GM21390 (cell line): Measurements from ENCODE around the gene CDC5L.
"Not testable (repeated sequence)": the region's sequence is repeated elsewhere in the genome, so short reads cannot be mapped to it uniquely, and the experiment has no call there.

Experiments used
- ATAC-seq: cut with Tn5 transposase; IDR thresholded peaks from one replicate; pipeline ENCODE4 v1.9.1; 2021; ENCODE audit not compliant: unreplicated experiment

The CDC5L gene

GRCh38 chr6:44387346-44388134, at the start of gene CDC5L:
TSS of gene CDC5L (plus strand) at chr6:44387706. CDS start at chr6:44387824, 118 bp downstream.
- ATAC-seq = peak; percentile 92

GRCh38 chr6:44338228-44339122, 49.0 kb upstream of the CDC5L start:
- ATAC-seq = no peak

- no peak for ATAC-seq
Observed at GRCh38 chr6:44339301-44339700, 48.2 kb upstream of the CDC5L start.

- no peak for ATAC-seq
Observed at GRCh38 chr6:44339763-44340625, 47.5 kb upstream of the CDC5L start.

- ATAC-seq = no peak
Observed at GRCh38 chr6:44341095-44341890, 46.2 kb upstream of the CDC5L start.

GRCh38 chr6:44342052-44342451, 45.5 kb upstream of the CDC5L start:
- ATAC-seq = no peak

- no peak for ATAC-seq
Observed at GRCh38 chr6:44342489-44342888, 45.0 kb upstream of the CDC5L start, which contains the start of gene SPATS1. TSS of gene SPATS1 (plus strand) at chr6:44342650. CDS start at chr6:44343096, 446 bp downstream.

GRCh38 chr6:44346818-44347217, 40.7 kb upstream of the CDC5L start:
- not testable (repeated sequence) for ATAC-seq

GRCh38 chr6:44349904-44350649, 37.4 kb upstream of the CDC5L start:
- no peak for ATAC-seq

GRCh38 chr6:44350650-44350994, 36.9 kb upstream of the CDC5L start:
- not testable (repeated sequence) for ATAC-seq

GRCh38 chr6:44352259-44352658, 35.2 kb upstream of the CDC5L start:
- ATAC-seq = no peak

- no peak for ATAC-seq
Observed at GRCh38 chr6:44353336-44353735, 34.2 kb upstream of the CDC5L start.

- ATAC-seq = no peak
Observed at GRCh38 chr6:44355640-44356039, 31.9 kb upstream of the CDC5L start.

GRCh38 chr6:44356487-44356886, 31.0 kb upstream of the CDC5L start:
- no peak for ATAC-seq

GRCh38 chr6:44359973-44360372, 27.5 kb upstream of the CDC5L start:
- no peak for ATAC-seq

- no peak for ATAC-seq
Observed at GRCh38 chr6:44361947-44362346, 25.6 kb upstream of the CDC5L start.

GRCh38 chr6:44363377-44363926, 24.1 kb upstream of the CDC5L start:
- ATAC-seq = no peak

GRCh38 chr6:44366781-44367180, 20.7 kb upstream of the CDC5L start:
- no peak for ATAC-seq

GRCh38 chr6:44367681-44368080, 19.8 kb upstream of the CDC5L start:
- no peak for ATAC-seq
